Hematopoietic multipotent progenitor cell treated with erythropoietin and hydrocortisone succinate and interleukin-3 and kit ligand, for 6 days (in vitro differentiated cells): ENCODE data around the gene MAP3K15.
"Not testable (repeated sequence)": the region's sequence is repeated elsewhere in the genome, so short reads cannot be mapped to it uniquely, and the experiment has no call there.

Source experiments
- DNase-seq: peaks from one replicate; pipeline ENCODE4 v3.0.0-alpha.2; 2015

Gene MAP3K15

DNA sequence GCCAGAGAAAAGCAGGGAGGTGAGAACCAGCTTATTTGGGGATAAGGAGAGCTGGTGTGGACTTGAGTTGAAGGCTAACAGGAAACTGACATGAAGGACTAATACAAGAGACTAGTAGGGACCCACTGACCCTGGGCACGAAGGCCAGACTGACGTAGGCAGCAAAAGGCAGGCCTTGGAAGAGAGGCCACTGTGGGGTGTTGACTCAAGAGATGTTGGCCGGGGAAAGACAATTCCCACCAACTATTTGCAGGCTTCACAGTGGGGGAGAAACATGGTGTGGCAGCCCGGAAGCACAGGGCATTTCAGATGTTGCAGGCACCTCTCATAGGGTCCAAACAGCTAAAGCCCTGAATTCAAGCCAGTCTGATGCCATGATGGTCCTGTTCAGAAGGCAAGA lies 24.4 kb upstream of the MAP3K15 start:
- no peak for DNase-seq

DNA sequence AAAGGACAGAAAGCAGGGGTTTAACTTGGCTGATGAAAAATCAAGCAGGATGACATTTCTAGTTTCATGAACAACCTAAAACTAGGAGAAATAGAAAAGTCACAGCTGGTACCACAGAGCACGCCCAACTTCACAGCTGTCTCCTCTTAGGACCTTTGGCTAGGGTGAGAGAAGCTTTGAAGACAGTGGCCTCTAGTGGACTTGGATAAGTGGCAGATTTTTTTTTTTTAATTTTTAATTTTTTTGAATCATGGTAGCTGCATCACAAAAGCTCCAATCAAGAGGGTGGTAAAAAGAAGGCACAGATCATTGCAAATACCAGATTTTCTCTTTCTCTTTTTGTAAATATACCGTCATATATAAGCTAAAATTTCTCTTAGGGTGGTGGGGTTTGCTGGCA lies 20.2 kb upstream of the MAP3K15 start:
- peak; percentile 51 for DNase-seq

DNA sequence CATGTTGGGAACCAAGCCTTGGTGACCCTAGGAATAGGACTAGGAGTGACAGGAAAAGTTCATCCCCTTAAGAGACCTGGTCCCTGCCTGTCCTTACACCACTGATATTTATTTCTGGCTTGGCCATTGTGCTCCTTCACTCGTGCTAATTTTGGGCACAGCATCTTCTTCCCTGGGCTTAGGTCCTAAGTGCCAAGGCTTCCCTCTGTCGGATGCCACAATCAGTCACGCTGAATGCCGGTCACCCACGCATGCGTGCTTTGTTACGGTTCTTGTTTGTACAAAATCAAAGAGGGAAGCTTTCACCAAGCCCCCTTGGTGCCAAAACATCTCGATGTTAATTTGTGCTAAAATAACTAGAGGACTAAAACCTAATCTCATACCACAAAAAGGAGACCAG lies 17.4 kb upstream of the MAP3K15 start:
- no peak for DNase-seq

DNA sequence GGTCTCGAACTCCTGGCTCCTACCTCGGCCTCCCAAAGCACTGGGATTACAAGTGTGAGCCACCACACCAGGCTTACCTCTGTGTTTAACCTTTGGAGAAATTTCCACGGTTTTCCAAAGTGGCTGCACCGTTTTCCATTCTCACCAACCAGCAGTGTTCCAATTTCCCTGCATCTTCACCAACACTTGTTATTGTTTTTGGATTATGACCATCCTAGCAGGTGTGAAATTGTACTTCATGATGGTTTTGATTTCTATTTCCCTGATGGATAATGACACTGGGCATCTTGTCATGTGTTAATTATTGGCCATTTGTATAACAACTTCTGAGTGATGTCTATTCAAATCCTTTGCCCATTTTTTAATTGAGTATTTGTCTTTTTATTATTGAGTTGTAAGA lies 2.7 kb upstream of the MAP3K15 start:
- DNase-seq = no peak

DNA sequence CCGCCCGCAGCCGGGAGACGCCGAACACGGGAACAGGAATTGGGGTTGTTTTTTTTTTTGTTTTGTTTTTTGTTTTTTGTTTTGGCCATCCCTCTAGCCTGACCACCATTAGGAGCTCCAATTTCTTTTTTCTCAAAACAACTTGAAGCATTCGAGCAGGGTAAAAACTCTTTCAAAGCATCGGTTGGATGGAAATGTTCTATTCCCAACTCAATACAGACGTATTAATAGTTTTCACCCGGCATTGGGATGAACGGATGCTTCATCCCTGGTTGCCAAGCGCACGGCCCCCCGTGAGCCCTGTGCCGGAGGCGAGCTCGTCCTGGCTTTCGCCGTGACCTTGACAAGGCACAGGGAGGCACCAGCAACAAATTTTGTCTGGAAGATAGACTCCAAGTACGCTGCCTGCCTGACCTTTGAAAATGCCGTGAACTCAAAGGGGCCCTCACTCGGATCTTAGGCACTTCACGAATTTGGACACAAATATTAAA lies 352 bp upstream of the MAP3K15 start:
- no peak for DNase-seq

DNA sequence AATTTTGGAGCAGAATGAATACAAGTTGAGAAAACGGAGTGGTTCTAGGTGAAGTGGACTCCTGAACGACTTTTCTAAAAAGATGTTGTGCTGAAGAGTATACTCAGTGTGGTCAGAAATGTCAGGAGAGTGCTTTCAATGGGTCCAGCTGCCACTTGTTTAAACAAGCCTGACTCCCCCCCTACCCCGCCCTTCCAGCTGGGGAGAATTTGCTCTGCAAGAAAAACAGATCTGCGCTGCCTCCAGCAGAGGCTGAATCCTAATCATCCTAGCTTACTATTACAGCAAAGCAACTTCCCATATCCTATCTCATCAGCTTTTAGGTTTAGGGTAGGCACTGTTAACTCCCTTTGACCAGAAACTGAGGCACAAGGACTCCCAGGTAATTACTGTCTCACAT lies 1.9 kb downstream of the MAP3K15 start:
- DNase-seq = no peak

DNA sequence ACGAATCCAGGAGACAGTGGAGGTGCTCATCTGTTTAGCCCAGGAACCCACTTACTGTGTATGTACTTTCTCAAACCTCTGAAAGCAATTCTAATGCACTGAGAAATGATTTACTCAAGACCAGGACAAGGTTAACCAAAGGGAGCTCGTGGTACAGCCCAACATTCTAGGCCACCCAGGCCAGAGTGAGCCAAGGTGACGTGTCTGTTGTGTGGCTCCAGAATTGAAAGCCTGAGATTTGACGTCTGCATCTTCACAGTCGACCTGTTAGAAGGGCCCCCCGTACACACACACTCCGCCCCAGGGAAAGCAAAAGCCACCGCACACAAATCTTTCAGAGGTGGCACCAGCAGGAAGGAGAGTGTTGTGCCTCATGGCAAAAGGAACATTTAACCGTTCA lies 2.3 kb downstream of the MAP3K15 start:
- DNase-seq = no peak

DNA sequence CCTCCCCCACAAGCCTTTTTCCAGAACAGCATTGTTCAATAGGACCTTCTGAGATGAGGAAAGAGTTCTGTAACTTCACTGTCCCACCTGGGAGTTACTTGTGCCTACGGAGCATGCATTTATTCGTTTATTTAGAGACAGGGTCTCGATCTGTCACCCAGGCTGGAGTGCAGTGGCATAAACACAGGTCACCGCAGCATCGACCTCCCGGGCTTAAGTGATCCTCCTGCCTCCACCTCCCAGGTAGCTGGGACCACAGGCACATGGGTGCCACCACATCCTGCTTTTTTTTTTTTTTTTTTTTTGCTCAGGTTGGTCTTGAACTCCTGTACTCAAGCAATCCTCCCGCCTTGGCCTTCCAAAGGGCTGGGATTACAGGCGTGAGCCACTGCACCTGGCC lies 2.9 kb downstream of the MAP3K15 start:
- no peak for DNase-seq

DNA sequence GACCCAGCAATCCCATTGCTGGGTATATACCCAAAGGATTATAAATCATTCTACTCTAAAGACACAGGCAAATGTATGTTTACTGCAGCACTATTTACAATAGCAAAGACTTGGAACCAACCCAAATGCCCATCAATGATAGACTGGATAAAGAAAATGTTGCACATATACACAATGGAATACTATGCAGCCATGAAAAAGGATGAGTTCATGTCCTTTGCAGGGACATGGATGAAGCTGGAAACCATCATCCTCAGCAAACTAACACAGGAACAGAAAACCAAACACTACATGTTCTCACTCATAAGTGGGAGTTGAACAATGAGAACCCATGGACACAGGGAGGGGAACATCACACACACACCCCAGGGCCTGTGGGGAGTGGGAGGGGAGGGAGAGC lies 3.5 kb downstream of the MAP3K15 start:
- not testable (repeated sequence) for DNase-seq

DNA sequence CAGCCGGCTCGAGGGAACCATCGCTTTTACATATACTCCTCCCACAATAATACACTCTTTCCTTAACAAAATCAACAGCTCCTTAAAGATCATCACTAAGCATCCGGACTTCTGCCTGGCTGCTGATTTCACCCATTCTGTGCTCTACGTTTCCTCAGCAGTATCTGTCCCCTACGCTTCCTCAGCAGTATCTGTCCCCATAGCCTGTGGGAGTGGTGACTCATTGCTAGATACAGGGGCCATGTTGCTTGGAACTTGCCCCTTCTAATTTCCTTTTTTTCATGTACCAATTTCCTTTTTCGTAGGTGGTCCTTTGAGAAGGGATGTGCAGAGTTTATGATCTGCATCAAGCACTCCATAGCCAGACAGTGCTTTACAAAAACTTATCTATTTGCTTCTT lies 18.6 kb downstream of the MAP3K15 start:
- DNase-seq = no peak

DNA sequence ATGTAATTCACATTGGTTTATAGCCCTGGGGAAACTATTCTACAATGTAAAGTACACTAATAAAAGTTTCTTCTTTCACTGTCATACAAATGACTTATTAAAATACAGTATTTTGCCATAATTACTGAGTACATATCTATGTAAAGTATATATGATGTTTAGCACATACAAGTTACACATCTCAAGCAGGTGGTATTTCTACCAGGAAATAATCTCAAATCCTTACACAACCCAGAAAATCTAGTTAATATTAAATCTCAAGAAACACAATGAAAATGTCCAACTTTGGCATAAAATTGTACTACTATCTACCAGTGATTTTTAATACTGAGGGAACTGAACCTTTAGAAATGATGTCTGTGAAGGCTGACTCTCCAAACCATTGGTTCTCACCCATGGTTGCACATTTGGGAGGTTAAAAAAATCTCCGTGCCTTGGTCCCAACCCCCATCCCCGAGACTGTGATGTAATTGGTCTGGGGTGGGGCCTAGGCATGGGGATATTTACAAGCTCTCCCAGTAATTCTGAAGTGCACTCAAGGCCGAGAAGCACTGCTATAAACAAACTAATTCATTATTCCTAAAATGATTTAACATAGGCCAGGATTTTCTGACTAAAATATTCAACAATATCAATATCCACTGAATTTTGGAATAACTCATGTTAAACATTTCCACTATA lies 27.6 kb downstream of the MAP3K15 start:
- DNase-seq = no peak

DNA sequence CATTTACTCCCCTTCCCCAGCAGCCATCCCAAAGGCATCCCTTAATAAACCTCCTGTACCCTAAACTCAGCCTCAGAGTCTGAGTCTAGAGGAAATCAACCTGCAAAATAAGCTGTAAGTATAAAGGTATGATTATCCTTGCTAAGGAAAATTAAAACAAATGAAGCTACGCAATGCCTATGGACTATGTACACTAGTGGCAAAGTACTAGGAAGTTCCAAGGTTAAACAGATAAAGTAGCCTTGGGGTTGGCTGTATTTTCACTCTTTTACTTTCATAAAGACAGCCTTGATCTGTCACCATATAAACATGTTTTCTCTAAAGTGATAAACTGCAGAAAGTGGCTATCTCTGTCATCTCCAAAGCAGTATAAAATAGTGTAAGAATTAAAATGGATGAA lies 35.9 kb downstream of the MAP3K15 start:
- no peak for DNase-seq

DNA sequence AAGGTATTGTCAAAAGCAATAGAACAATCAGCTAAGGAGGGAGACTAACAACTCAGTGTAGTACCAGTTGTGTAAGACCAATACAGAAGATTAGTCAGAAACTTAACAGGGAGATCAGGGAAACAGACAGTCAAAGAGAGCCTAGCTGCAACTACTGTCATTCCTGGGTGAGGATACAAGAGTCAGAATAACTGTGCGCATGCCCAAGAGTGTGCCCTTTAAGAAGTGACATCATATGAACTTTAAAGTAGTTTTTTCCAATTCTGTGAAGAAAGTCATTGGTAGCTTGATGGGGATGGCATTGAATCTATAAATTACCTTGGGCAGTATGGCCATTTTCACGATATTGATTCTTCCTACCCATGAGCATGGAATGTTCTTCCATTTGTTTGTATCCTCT lies 46.9 kb downstream of the MAP3K15 start:
- DNase-seq = not testable (repeated sequence)

DNA sequence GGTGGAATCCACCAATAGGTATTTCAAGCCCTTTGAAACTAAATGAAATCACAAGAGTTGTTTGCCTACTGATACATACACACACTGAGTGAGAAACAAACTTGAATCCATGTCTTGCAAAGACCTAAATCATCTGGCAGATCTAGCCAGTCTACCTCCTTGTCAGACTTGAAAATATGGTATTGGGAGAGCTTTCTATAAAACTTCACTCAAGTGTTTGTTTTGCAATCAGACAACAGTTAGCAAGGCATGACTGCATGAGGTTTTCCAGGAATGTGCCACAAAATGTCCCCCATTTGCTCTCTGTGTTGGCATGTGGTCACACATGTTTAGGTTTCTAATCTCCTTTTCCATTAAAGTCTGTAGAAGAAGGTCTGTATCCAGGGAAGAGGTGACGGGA lies 52.4 kb downstream of the MAP3K15 start:
- no peak for DNase-seq

DNA sequence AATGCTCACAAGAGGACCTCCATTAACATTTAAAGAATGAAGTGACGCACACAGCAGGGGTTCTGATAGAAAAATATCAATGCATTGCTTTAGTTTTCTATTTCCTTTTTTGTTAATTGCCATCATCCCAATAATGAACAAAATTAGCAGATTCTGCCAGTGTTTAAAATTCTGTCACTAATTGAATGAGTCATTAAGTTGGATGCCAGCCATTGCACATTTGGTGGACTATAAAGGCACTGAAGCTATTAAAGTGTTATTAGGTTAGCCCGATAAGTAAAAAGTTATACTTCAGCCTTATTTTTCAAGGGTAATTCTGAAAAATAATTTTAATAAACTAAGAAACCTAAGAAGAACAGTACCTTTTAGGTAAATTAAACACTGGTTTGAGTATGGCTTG lies 53.1 kb downstream of the MAP3K15 start:
- DNase-seq = no peak

DNA sequence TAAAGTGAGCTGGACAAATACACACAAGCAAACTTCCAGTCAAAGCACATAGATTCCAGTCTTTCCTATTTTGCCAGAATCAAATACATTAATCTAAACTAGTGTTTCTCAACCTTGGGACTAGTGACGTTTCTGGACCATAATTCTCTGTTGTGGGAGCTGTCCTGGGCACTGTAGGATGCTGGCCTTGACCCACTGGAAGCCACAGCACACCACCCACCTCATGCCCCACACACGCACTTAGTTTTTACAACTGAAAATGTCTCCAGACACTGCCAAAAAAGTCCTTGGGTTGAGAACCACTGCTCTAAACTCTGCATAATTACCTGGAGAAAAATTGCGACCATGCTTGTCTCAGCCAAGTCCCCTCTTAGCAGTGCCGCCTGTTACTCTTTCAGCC lies 57.6 kb downstream of the MAP3K15 start:
- no peak for DNase-seq

DNA sequence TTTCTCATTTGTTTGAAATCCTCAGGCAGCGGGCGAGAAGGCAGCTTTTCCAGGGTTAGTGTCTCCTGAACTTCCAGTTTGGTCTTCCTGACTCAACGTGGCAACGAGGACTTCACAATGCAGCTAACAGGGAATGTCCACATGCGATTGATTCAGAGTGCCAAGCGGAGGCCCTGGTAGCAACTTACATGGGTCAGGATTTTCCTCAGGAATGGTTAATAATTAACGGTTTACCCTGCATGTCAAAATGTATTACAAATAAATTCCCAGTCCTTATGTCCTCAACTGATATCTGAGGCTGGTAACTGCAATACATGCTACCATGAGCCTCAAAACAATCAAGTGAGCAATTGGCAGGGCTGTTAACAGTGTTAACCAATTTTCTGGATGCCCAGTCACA lies 67.2 kb downstream of the MAP3K15 start:
- DNase-seq = no peak

DNA sequence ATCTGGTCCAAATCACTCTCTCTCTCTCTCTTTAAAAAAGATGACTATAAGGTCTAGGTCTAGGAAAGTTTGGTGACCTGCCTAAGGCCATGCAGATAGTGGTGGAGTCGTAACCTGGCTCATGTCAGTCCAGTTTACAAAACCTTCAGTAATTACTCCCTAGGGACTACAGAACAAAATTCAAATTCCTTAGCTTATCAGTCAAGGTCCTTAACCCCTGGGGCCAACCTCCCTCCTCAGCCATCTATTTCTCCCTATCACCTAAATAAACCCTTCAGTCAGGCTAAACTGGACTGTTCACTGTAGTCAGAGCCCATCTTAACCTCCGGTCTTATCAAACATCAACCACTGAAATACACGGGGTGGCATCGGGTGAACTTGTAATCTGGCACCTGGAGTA lies 68.9 kb downstream of the MAP3K15 start:
- DNase-seq = no peak

DNA sequence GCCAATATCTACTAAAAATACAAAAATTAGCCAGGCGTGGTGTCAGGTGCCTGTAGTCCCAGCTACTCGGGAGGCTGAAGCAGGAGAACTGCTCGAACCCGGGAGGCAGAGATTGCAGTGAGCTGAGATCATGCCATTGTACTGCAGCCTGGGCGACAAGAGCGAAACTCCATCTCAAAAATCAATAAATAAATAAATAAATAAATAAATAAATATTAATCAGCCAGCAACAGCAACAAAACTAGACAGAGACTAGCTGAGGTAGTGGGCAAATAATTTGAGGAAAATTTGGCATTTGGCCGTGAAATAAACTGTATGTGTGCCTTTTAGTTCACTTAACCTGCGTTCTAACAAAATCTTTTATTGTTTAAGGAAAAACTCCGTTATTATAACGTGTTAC lies 69.5 kb downstream of the MAP3K15 start:
- not testable (repeated sequence) for DNase-seq

DNA sequence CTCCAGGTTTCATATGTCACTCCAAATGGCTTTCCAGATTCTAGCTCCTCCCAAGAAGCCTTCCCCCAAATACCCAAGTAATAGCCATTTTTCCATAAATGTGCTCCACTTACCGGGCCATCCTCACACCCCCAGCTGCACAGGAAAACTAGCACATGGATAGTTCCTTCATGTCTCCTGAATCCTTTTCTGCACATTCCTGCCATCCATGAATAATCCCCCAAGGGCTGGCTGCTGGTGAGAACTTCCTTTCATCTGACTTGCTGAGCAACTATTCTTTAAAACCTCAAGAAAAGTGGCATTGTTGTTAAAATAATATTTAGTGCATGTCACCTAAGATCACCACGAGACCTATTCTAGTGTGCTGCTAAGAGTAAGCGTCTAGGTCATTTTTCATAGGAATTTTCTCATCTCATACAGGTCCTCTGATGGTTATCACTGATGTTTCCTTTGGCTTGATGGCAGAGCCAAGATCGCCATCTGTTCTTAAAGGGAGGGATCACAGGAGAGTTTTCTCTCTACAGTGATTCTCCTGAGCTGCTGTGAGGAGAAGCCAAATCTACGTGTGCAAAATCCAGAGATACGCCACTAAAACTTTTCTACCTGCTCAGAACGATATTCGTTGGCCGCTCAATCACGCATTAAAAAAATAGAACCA lies 71.3 kb downstream of the MAP3K15 start:
- DNase-seq = no peak

DNA sequence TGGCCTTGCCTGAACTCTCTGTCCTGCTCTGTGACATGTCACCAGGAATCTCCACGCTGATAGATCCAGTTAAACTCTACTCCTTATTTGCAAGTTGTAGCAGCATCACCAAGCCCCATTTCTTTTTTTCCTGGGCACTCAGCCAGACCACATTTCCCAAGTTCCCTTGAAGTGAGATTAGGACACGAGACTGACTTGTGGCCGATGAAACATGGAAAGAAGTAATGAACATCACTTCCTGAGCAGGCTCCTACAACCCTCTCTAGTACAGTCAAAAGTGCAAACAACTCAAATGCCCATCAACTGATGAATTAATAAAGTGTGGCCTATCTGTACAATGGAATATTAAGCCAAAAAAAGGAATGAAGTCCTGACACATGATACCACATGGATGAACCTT lies 74.6 kb downstream of the MAP3K15 start:
- peak; percentile 9 for DNase-seq

DNA sequence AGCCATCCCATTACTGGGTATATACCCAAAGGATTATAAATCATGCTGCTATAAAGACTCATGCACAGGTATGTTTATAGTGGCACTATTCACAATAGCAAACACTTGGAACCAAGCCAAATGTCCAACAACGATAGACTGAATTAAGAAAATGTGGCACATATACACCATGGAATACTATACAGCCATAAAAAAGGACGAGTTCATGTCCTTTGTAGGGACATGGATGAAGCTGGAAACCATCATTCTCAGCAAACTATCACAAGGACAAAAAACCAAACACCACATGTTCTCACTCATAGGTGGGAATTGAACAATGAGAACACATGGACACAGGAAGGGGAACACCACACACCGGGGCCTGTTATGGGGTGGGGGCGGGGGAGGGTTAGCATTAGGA lies 92.6 kb downstream of the MAP3K15 start:
- DNase-seq = not testable (repeated sequence)

DNA sequence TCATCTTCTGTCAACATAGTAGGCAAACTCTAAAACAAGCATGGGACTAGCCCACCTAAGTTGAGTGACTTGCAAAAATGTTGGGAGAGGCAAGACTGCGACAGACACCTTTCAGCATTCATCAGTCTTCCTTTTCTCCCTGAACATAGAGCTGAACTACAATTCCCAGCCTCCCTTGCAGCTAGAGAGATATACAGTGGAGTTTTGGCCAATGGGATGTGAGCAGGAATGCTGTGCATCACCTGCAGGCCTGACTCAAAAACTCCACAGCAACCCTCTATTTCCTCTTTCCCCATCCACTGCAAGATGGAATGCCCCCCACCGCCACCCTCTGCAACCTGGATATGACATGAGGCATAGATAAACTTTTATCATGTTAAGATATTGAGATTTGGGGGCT lies 105.0 kb downstream of the MAP3K15 start:
- DNase-seq = no peak

DNA sequence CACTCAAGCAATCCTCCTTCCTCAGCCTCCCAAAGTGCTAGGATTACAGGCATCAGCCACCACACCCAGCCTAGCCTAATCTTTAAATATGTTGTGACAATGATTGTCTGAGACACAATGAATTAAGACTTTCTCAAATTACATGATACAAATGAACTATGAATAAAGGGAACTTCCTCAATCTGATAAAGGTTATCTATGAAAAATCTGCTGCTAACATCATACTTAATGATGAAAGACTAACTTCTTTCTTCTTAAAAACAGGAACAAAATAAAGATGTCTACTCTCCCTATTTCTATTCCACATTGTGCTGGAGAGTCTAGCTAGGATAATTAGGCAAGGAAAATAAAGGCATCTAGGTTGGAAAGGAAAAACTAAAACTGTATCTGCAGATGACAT lies 111.6 kb downstream of the MAP3K15 start:
- DNase-seq = peak; percentile 37

DNA sequence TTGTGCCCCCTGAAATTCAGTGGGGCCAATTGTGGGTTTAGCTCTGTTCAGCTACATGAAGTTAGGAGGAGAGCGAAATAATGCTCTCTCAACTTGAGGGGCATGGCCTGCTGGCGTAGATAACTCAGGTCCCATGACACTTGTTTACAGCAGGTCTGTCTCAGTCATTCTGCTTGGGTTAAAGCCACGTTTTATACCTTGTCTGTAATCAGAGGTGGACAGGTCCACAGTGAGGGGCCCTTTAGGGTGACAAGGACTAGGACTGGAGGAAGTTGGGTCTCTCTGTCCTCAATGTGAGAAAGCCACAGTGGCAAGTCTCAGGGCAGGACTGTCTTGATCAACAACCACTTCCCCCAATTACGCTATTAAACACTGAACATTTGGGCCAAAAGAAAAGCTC lies 122.6 kb downstream of the MAP3K15 start:
- DNase-seq = peak; percentile 4
